ENCODE measurements around the gene SAP130.
"Not testable (repeated sequence)": the region's sequence is repeated elsewhere in the genome, so short reads cannot be mapped to it uniquely, and the experiment has no call there.

The SAP130 gene

DNA sequence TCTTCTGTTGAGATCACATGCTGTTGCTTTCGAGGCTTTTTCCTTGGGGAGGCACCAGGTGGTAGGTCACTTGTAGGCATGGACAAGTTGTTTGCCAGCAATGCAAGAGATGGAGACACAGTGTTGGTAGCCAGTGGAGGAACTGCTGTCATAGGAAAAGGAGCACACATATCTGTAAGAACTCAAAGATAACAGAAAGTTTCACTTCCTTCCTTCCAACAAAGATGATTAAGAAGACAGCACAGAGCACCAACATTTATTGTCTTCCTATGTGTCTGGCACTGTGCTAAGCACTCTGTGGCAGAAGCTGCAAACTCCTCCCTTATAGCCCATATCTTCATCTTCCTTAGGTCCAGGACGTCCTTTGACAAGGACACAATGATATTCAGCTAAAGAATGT is 77.6 kb downstream of the SAP130 start:
- no peak for DNase-seq

DNA sequence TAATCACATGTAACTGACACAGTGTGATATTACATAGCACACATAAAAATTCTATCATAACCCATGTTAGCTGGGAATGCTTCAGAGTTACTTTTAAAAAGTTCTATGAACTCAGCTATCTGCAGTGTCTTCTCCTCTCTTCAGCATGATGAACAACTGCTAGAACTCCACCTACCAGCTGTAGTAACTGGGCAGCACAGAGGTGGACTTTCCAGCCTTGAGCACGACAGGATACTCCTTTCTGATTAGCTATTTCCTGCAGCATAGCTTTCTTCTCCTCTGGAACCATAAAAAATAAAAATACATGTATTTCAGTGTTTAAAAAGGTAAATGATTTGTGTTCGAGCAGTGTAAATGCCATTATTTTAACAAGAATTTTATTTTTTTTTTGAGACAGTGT is 82.6 kb downstream of the SAP130 start:
- DNase-seq: no peak

DNA sequence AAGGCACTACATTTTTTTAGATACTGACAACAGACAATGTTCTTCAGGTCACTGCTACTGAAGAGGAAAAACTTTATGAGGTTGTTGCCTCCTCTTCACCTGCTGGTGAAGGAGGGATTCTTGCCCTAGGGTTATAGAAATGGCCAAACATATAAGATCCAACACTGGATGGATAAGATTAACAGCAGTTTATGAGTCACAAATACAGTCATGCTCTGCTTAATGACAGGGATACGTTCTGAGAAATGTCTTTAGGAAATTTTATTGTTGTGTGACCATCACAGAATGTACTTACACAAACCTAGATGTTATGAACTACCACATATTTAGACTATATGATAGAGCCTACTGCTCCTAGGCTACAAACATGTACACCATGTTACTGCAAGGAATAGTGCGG is 84.7 kb downstream of the SAP130 start:
- no peak for DNase-seq

DNA sequence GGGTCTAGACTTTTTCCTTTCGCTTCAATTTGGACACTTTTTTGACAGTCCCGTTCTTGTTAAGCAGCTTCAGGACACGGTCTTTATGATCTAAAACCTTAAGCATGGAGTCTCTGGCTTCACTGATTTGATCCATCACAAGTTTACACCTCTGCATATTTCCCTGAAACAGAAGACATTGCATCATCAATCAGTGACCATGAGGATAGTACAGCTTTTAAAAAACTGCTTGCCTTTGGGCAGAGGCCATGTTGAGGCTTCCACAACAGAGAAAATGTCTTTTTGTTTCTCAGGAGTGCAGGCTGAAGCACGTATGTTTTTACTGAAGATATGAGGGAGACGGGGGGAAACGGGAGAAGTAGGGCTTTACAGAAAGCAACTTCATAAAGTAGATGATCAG is 85.9 kb downstream of the SAP130 start:
- no peak for DNase-seq

DNA sequence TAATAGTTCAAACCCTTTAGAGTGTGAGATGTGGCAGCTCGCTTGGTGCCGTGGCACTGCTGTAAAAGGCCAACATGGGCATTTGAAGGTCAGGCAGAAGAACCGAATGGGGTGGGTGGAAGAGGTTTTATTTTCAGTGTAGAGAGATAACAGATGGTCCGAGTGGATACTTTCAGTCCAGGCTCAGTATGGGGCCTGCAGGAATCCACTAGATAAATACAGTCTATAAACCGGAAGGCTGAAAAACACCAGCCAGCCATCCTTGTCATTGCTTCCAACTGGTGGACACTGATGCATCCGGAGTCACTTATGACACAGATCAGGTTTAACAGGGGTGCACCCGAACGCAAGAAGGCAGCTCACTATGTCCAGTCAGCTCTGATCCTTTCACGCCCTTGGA is 86.4 kb downstream of the SAP130 start:
- no peak for DNase-seq

DNA sequence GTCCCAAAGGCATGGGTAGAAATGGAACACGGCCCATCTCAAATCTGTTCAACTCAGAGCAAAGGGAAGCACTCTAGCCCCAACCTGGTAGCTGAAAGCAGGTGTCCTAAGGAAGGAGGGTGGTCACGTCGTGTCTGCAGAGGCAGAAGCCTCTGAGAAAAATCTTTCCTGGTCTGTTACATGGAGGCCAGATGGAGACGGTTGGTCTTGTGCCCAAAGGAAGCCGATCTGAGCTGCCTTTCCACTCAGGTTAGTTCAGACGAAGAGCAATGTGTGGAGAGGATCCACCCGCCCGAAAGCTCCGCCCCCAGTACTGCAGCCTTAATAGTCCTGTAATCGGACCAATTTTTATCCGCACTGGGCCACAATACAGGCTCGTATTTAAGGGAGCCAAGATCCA is 87.2 kb downstream of the SAP130 start:
- DNase-seq: no peak

DNA sequence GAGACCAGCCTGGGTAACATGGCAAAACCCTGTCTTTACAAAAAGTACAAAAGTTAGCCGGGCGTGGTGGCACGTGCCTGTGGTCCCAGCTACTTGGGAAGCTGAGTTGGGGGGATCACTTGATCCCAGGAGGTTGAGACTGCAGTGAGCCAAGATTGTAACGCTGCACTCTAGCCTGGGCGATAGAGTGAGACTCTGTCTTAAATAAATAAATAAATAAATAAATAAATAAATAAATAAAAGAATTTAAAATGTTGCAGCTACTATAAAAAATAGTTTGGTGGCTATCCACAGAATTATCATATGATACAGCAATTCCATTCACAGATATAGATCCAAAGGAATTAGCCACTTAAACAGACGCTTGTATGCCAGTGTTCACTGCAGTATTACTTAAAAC is 92.5 kb downstream of the SAP130 start:
- DNase-seq: no peak

DNA sequence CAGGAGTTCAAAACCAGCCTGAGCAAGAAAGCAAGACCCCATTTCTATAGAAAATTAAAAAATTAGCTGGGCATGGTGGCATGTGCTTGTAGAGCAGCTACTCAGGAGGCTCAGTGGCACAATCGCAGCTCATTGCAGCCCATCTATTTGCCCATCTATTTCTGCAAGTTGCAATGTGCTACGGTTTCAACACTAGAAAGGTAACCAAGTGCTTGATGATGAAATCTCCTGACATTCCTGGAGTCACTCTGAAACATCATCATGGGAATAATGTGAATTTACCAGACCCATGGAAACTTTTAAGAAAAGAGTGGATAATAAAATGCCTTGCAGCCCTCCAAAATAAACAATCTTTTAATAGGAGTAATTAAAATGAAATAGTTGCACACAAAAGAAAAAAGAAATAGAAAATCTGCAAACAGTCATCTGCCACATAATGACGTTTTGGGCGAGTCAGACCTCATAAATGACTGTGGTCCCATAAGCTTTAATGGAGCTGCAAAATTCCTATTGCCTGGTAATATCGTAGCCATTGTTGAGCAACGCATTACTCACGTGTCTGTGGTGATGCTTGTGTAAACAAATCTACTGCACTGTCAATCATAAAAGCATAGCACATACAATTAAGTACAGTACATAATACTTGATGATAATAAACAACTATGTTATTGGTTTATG is 95.5 kb downstream of the SAP130 start:
- no peak for DNase-seq

DNA sequence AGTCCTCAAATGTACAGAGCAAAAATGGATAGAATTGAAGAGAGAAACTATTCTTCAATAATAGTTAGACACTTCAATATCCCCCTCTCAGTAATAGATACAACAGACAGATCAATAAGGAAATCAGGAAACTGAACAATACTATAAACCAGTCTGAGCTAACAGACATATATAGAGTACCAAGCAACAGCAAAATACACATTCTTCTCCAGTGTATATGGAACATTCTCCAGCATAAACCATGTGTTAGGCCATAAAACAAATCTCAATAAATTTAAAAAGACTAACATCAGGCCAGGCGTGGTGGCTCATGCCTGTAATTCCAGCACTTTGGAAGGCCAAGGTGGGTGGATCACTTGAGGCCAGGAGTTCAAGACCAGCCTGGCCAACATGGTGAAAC is 98.4 kb downstream of the SAP130 start:
- DNase-seq: no peak

DNA sequence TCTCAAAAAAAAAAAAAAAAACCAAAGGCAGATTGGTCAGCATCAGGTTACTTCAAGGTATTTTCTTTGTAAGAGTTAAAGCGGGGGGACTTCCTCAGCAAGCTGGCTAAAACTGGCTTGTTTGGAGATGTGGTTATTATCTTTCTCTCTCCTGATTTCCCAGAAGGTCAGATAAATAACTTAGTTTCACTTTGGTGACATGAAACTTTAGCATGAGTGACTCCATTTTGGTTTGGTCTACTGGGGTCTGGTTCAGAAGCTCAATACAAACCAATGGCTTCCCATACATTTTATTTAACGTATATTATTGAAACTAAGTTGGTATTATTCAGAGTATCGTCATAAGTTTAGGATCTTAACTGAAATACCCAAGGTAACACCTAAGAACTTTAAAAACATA is 100.5 kb downstream of the SAP130 start:
- DNase-seq: no peak

DNA sequence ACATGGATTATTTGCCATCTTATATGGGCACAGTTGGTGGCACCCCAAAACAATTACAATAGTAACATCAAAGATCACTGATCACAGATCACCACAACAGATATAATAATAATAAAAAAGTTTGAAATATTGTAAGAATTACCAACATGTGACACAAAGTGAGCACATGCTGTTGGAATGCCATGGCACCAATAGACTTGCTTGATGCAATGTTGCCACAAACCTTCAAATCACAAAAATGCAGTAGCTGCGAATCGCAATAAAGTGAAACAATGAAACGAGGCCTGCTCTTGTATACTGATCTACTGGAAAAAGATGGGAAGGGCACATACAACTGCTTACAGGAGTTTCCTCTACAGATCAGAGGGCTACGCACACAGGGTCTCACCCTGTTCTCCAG is 109.9 kb downstream of the SAP130 start:
- no peak for DNase-seq

DNA sequence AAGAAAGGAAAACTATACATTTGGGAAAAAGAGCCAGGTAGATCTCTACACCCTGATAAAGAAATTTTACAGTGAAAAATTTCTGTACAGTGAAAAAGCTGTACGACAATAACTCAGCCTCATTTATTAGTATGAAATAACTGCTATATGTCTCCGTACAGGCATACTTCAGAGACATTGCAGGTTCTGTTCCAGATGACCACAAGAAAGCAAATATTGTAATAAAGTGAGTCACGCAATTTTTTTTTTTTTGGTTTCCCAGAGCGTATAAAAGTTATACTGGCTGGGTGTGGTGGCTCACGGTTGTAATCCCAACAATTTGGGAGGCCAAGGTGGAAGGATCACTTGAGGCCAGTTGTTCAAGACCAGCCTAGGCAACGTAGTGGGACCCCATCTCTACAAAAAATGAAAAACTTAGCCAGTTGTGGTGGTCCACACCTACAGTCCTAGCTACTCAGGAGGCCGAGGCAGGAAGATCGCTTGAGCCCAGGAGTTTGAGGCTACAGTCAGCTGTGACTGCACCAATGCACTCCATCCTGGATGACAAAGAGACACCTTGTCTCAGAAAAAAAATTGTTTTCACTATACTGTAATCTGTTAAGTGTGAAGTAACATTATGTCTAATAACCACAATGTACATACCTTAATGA is 113.9 kb downstream of the SAP130 start:
- no peak for DNase-seq

DNA sequence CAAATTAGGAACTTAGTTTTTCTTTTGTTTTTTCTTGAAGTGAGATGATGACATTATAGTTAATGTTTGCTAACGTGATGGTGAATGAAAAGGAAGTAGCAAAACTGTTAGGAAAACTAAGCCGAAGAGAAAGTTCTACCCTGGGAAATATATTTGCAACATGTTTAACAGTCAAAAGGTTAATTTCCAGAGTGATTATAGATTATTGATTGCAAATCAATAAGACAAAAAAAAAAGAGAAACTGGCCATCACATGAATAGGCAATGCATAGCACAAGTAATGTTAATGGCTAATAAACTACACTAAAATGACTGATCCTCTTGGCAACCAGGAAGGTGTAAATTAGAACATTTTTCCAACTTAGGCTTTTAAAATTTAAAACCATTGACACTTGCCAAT is 116.1 kb downstream of the SAP130 start:
- no peak for DNase-seq

DNA sequence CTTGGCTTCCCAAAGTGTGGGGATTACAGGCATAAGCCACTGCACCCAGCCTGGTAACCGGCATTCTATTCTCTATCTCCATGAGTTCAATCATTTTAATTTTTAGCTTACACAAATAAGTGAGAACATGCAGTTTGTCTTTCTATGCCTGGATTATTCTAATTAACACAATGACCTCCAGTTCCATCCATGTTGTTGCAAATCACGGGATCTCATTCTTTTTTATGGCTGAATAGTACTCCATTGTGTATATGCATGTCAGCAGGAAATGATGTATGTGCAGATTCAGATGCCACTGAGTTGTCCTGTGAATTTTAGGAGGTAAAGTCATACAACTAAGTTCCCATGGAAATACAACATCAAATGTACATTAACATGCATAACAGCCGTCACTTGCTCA is 117.4 kb downstream of the SAP130 start:
- no peak for DNase-seq

DNA sequence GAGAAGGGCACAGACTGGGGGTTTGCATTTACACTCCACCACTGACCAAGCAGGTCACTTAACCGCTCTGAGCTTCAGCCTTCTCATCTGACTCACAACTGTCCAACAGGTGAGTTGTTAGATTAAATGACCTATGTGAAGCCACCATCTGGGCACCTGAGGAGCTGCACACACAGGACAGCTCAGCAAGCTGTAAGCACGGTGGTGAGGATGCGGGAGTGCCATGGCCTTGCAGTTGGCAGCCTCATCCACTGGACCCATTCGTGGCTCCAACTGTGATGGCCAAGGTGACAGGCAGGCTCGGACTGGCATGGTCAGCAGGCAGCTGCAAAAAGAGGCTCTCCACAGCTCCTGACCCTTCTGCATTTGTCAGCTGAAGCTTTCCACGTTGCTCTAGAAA is 118.8 kb downstream of the SAP130 start:
- no peak for DNase-seq

DNA sequence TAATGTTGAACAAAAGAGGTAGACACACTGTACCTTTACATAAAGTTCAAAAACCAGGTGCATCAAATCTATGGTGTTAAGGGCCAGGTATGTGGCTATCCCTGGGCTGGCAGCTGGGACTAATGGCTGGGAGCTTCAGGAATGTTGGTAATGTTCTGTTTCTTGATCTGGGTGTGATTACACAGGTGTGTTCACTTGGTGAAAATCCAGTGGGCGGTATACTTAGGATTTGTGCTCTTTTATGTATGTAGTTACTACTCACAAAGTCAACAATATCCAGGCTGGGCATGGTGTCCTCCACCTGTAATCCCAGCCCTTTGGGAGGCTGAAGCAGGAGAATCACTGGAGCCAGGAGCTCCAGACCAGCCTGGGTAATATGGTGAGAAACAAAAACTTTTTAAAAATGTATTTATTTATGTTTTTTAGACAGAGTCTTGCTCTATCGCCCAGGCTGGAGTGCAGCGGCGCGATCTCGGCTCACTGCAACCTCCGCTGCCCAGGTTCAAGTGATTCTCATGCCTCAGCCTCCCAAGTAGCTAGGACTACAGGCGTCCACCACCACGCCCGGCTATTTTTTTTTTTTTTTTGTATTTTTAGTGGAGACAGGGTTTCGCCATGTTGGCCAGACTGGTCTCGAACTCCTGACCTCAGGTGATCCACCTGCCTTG is 120.0 kb downstream of the SAP130 start:
- DNase-seq: not testable (repeated sequence)

DNA sequence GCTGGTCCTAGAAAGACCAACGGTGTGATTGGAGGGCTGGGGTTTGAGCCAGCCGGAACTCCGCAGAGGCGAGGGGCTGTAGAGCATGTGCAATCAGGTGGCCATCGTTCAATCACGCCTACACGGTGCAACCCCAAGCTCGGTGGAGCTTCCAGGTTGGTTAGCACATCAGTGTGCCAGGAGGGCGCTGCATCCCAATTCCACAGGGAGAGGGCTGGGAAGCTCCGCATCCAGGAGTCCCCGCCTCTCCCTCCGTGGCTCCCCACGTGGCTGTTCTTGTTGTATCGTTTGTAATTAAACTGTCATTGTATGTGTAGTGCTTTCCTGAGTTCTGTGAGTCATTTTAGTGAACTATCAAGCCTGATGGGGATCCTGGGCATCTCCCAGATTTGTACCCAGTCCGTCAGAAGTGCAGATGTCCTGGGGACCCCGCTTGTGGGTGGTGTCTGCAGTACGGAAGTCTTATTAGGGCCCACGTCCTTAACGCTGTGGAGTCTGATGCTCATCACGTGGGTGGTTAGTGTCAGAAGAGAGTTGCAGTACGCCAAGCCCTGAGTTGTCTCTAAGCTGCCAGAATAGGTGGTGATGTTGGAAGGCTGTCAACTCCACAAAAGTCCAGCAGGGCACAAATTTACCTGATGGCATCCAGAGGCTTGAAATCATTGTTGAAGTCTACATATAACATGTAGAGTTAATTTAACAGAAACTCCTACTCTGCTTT is 121.5 kb downstream of the SAP130 start:
- no peak for DNase-seq

DNA sequence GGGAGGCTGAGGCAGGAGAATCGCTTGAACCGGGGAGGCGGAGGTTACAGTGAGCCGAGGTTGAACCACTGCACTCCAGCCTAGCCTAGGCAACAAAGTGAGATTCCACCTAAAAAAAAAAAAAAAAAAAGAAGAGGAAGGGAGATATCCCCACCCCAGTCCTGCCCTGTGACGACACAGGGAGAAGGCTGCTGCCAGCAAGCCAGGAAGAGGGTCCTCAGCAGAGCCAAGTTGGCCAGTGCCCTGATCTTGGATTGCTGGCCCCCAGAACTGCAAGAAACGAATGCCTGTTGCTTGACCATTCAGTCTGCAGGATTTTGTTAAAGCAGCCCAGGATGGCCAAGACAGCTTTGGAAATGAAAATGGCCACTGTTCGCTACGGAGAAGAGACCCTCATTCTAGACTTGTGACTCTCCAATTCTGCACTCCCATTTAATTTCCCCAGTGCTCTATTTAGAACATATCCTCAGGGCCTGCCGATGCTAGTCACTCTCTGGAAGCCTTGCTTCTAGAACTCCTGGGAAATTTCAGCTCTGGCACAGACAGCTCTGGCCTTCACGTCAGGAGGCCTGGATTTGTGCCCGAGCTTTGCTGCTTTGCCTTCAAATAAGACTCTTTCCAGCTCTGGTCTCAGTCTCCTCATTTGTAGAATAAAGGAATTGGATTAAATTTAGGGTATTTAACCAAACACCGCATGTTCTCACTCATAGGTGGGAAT is 126.4 kb downstream of the SAP130 start:
- DNase-seq: no peak

DNA sequence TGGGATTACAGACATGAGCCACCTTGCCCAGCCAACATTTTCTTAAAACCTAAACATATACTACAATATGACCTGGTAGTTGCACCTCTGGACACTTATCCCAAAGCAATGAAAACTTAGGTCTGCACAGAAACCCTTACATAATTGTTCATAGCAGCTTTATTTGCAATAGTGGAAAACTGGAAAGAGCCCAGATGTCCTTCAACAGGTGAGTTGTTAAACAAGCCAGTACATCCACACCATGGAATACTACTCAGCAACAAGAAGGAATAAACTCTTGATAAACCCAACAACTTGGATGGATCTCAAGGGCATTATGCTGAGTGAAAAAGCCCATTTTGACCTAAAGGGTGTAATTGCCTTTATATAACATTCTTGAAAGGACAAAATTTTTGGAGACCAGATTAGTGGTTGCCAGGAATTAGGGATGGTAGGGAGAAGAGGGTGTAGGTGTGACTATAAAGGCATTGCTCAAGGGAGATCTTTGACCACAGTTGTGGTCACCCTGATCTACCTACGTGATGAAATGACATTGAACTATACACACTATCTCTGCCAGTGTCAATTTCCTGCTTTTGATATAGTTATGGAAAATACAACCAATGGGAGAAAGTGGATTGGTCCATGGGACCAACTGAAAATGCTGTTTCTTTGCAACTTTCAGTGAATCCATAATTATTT is 130.2 kb downstream of the SAP130 start:
- DNase-seq: no peak

DNA sequence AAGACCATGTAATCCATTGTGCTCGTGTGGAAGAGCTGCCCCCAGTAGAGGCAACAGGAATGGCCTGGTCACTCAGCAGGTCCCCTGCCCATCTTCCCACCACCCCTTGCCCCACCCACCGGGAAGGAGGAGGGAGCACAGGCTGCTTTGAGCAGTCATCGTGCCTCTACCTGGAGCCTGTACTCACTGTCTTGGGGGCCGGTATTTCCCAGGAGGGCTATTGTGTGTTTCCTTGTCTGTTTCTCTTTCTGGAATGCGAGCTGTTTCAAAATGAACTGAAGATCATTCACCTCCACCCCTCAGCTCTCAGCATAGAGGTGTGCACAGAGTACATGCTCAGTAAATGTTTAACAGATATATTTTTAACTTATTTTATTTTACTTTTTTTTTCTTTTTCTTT is 134.4 kb downstream of the SAP130 start:
- no peak for DNase-seq

DNA sequence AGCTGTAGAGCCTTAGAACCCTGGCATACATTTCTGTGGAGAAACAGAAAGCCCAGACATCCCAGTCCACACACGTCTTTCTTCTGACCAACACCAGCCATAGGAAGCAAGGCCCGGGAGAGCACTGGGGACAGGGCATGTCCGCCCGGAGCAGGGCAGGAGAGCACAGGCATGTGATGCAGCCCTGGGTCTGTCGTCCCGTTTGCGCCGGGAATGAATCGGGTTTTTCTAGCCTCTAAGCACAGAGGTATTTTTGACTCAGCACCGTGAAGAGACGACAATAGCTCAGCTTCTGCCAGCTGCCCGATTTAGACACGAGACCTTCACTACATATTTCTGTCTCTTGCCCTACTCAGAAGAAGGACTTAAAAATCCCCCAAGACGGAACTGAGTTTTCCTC is 134.8 kb downstream of the SAP130 start:
- DNase-seq: no peak

DNA sequence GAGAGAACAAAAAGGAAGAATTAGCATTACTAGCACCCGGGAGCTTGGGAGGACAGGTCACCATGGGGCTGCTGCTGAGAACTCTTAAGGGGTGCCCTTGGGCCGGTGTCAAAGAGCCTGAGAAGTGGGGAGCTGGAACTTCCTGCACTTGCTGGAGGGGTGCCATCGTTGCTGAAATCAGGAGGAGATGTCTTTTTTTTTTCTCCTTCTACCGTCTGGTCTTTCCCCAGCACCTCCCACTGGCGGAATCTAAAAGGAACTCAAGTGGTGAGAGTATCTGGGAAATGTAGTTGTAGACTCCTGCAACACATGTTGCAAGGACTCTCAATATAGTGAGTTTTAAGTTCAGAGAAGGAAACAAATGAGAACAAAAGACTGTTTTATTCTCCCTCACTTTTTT is 136.0 kb downstream of the SAP130 start:
- DNase-seq: no peak

Measured in effector CD8-positive, alpha-beta T cell (primary cell).